ENCODE results near the gene PIH1D1. TPM values are rescaled to one million over a fixed set of nuclear protein-coding genes. Genes with fewer than 3 reads are reported as not detected.

The PIH1D1 gene
- total and polyA plus RNA-seq, 10 of the 15 experiments (the other 5 are each of a cell fraction or from before 2014, with no cell fraction given) = 16.1 to 153 (median 106) TPM

GRCh38 chr19:49408816-49409440 is 42.7 kb downstream of the PIH1D1 start:
- ATAC-seq (peak; percentile 27), DNase-seq (ENCODE audit: low read depth, low spot score) (no peak), FAIRE-seq (no peak)
- in situ Hi-C loops (cut with MboI) = no loop called here
- 53% methylated on average over 8 of the region's 8 CpGs for WGBS (ENCODE audit: insufficient coverage, insufficient replicate concordance, low lambda C conversion rate, missing lambda C conversion rate)
- intact Hi-C loops (cut with micrococcal nuclease; ENCODE audit: unreplicated experiment) = no loop called here
- TF ChIP-seq FOXM1 (IDR thresholded peaks at IDR 0.05; ENCODE audit: low read depth, low read length) (no peak), MAX (IDR thresholded peaks at IDR 0.05; ENCODE audit: low read depth, low read length) (no peak), IKZF1 (conservative IDR thresholded peaks at IDR 0.05) (peak; percentile 54), EED (IDR thresholded peaks at IDR 0.05; ENCODE audit: low read depth) (peak; percentile 71), PML (IDR thresholded peaks at IDR 0.05; ENCODE audit: low read length) (no peak), IKZF2 (IDR thresholded peaks at IDR 0.05) (peak; percentile 48; a peak in 2 of 4 replicates), SMAD1 (IDR thresholded peaks at IDR 0.05; ENCODE audit: low read depth, partially characterized antibody) (no peak), NKRF (conservative IDR thresholded peaks at IDR 0.05) (no peak), ZNF687 (IDR thresholded peaks at IDR 0.05) (no peak), RCOR1 (conservative IDR thresholded peaks at IDR 0.05; ENCODE audit: low read depth, low read length) (no peak), SPI1 (IDR thresholded peaks at IDR 0.05; ENCODE audit: borderline replicate concordance, insufficient read depth, low read depth, low read length) (peak; percentile 70), HDAC2 (IDR thresholded peaks at IDR 0.05) (no peak)
- Histone ChIP-seq H3K9ac (ENCODE audit: control insufficient read depth, insufficient read depth, low read length) (0 out of 2 replicates have a peak overlapping the region, but pooled peaks have one; percentile 48), H3K79me2 (ENCODE audit: control insufficient read depth, insufficient read depth, low read length) (no peaks in the 10 kb centered on the region), H3K9me3 (replicated peaks; ENCODE audit: control insufficient read depth, insufficient read depth, low read length) (no peaks in the 10 kb centered on the region), H3K27me3 (replicated peaks in 1 of 2; ENCODE audit: control insufficient read depth in 2 of 2, insufficient read depth in 2 of 2, low read length in 1 of 2) (no peaks in the 10 kb centered on the region), H4K20me1 (ENCODE audit: control insufficient read depth, insufficient read depth) (no peaks in the 10 kb centered on the region), H3K27ac (ENCODE audit: control insufficient read depth, insufficient read depth) (peak overlapping the region; percentile 62), H2AFZ (ENCODE audit: control insufficient read depth, low read depth, low read length) (peak overlapping the region; percentile 70), H3K4me3 (no peak overlapping the region), H3K4me2 (ENCODE audit: control insufficient read depth, insufficient read depth) (peak overlapping the region; percentile 56), H3K4me1 (ENCODE audit: control insufficient read depth, insufficient read depth, low read length) (peaks cover 17% of the 10 kb centered on the region), H3K36me3 (ENCODE audit: control insufficient read depth in 2 of 2, insufficient read depth in 2 of 2, low read length in 1 of 2) (no peaks in the 10 kb centered on the region)
- RAD21 ChIA-PET (ENCODE audit: unreplicated experiment) = interaction anchor here (1.0 to 1.4 kb wide), 4 partner anchors 13 to 43 kb away, joined by 3 read pairs; partner anchors contain the start of gene PIH1D1
- SMC1A ChIA-PET (ENCODE audit: uncharacterized antibody, unreplicated experiment) = interaction anchor here (1.0 kb wide), 1 partner anchor 10 kb away, joined by 4 read pairs; no protein-coding TSS in a partner anchor
- CTCF ChIA-PET = interaction anchor here (0.6 to 2.3 kb wide), 11 partner anchors 10 to 108 kb away, joined by 3 to 10 read pairs (median 4); no protein-coding TSS in a partner anchor
- no TSS peak for BruUV-seq (replicated peaks)
- POLR2A ChIA-PET = interaction anchor here (0.6 to 1.5 kb wide), 4 partner anchors 8 to 44 kb away, joined by 3 to 6 read pairs (median 4); partner anchors contain the start of genes ALDH16A1 and PIH1D1
